ENCODE results near the gene PAPOLB.

The PAPOLB gene

GRCh38 chr7:4816419-4817080, 45.3 kb downstream of the PAPOLB start:
- TF ChIP-seq TAF1 (IDR thresholded peaks at IDR 0.05; ENCODE audit: borderline replicate concordance, low read depth, low read length) = no peak
- TF ChIP-seq POLR2A (IDR thresholded peaks at IDR 0.05; ENCODE audit: low read depth, low read length) = no peak
- no peak for TF ChIP-seq POLR2AphosphoS5 (IDR thresholded peaks at IDR 0.05; ENCODE audit: low read depth, low read length)
- DNase-seq (ENCODE audit: insufficient read length) = no peak
- FAIRE-seq = no peak

DNA sequence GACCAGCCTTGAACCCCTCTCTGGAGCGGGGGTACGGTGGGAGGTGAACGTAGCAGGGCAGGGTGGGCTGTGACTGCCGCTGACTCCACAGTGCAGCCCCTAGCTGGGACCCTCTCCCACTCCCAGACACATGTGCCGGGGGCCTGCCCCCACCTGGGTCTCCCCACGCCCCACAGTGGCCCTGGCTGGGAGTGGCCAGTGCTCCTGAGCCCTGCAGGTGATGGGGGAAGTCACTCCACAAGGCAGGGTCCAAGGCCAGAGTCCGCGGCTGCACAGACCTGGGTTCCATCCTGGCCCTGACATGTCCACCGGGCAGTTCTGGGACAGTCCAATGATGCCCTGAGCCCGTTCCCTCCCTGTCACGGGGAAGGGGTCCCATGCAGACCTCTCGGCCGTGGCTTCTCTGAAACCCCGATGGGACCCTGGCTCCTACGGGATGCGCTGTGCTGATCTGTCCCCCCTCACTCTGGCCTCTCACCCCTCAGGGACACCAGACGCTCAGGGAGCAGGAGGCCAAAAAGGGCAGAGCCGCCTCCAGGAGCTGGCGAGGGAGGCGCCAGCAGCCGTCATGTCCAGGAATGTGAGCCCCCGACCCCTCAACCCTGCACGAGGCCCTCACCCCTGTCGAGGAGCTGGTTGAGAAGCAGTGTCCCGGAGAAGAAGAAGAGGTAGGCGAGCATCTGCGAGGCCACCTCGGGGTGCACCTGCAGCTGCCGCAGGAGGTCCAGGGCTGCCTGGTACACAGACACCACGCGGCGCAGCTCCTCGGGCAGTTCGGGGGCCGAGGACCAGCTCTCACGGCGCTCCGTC, 46.0 kb downstream of the PAPOLB start:
- TF ChIP-seq TAF1 (IDR thresholded peaks at IDR 0.05; ENCODE audit: borderline replicate concordance, low read depth, low read length) (no peak), POLR2AphosphoS5 (IDR thresholded peaks at IDR 0.05; ENCODE audit: low read depth, low read length) (no peak), POLR2A (IDR thresholded peaks at IDR 0.05; ENCODE audit: low read depth, low read length) (no peak)
- no peak for FAIRE-seq
- DNase-seq (ENCODE audit: insufficient read length) = no peak

GRCh38 chr7:4815121-4815520, 46.7 kb downstream of the PAPOLB start:
- DNase-seq (ENCODE audit: insufficient read length) = no peak
- FAIRE-seq = no peak
- TF ChIP-seq TAF1 (IDR thresholded peaks at IDR 0.05; ENCODE audit: borderline replicate concordance, low read depth, low read length) (no peak), POLR2AphosphoS5 (IDR thresholded peaks at IDR 0.05; ENCODE audit: low read depth, low read length) (no peak), POLR2A (IDR thresholded peaks at IDR 0.05; ENCODE audit: low read depth, low read length) (no peak)

DNA sequence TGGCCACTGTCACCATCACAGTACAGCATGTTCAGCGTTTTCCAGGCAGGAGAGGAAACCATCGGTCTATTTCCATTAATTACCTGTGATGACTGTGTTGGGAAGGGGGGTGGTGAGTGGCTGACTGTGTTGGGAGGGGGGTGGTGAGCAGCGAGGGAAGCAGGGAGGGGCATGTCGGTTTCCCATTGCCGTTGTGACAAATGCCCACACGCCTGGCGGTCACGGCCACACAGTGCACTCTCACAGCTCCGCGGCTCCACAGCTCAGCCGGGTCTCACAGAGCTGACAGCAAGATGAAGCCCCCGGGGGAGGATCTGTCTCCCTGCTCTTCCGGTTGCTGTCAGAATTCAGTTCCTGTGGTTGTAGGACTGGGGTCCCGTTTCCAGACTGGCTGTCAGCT, 47.4 kb downstream of the PAPOLB start:
- no peak for FAIRE-seq
- no peak for DNase-seq (ENCODE audit: insufficient read length)
- TF ChIP-seq POLR2A (IDR thresholded peaks at IDR 0.05; ENCODE audit: low read depth, low read length) (no peak), TAF1 (IDR thresholded peaks at IDR 0.05; ENCODE audit: borderline replicate concordance, low read depth, low read length) (no peak), POLR2AphosphoS5 (IDR thresholded peaks at IDR 0.05; ENCODE audit: low read depth, low read length) (no peak)

- no peak for TF ChIP-seq POLR2A (IDR thresholded peaks at IDR 0.05; ENCODE audit: low read depth, low read length)
- FAIRE-seq (no peak), DNase-seq (ENCODE audit: insufficient read length) (no peak)
These were observed 52.2 kb downstream of the PAPOLB start for GRCh38 chr7:4809666-4810065.

DNA sequence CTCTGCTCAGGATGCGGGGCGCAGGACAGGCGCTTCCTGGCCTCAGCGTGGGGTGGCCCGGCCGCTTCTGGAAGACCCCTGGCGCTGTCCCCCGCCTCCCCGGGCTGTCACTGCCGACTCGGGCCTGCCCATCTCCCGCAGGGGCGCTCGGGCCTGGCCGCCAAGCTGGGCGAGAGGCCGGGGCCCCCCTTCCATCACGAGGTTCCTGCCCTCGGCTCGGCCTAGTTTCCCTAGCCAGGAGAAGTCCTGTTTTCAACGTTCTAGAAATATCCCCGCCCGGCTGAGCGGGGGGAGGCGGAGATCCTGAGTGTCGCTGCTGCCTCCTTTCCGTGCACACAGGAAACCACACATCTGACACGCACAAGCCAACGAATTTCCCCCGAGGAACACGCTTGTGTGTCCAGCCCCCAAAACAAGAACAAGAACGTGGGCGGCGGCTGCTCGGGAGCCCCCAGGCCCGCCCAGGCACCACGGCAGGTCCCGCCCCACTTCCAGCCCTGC, 52.7 kb downstream of the PAPOLB start:
- TF ChIP-seq POLR2AphosphoS5 (IDR thresholded peaks at IDR 0.05; ENCODE audit: low read depth, low read length) = no peak
- TF ChIP-seq POLR2A (IDR thresholded peaks at IDR 0.05; ENCODE audit: low read depth, low read length) = no peak
- TF ChIP-seq TAF1 (IDR thresholded peaks at IDR 0.05; ENCODE audit: borderline replicate concordance, low read depth, low read length) = no peak
- FAIRE-seq (no peak), DNase-seq (ENCODE audit: insufficient read length) (no peak)

GRCh38 chr7:4808565-4808964, 53.3 kb downstream of the PAPOLB start:
- TF ChIP-seq POLR2AphosphoS5 (IDR thresholded peaks at IDR 0.05; ENCODE audit: low read depth, low read length) (no peak), TAF1 (IDR thresholded peaks at IDR 0.05; ENCODE audit: borderline replicate concordance, low read depth, low read length) (no peak), POLR2A (IDR thresholded peaks at IDR 0.05; ENCODE audit: low read depth, low read length) (no peak)
- no peak for FAIRE-seq
- DNase-seq (ENCODE audit: insufficient read length) = no peak

- TF ChIP-seq TAF1 (IDR thresholded peaks at IDR 0.05; ENCODE audit: borderline replicate concordance, low read depth, low read length) = no peak
- TF ChIP-seq POLR2AphosphoS5 (IDR thresholded peaks at IDR 0.05; ENCODE audit: low read depth, low read length) = no peak
- TF ChIP-seq POLR2A (IDR thresholded peaks at IDR 0.05; ENCODE audit: low read depth, low read length) = no peak
- FAIRE-seq = no peak
- DNase-seq (ENCODE audit: insufficient read length) = no peak
These were observed 53.8 kb downstream of the PAPOLB start for GRCh38 chr7:4808026-4808425.

Measured in GM12892 (cell line).